Lower leg skin (tissue), 3 donors: Measurements from ENCODE around the gene RADX.

Experiments used
- CTCF ChIP-seq, 3 donors: fragments of 450-650 bp; IDR thresholded peaks; one replicate each; pipeline ENCODE4 v1.5.1; 2016; ENCODE audit warnings: antibody characterized with exemption in 3 of 3, mild to moderate bottlenecking in 3 of 3, moderate library complexity in 2 of 3
- POLR2A ChIP-seq, 2 donors: fragments of 450-650 bp; IDR thresholded peaks; one replicate each; pipeline ENCODE4 v1.6.1; 2016 to 2017; ENCODE audit warnings: antibody characterized with exemption in 2 of 2, mild to moderate bottlenecking in 1 of 2, moderate library complexity in 1 of 2

- TF ChIP-seq POLR2A (IDR thresholded peaks at IDR 0.05) (no peak), CTCF (IDR thresholded peaks at IDR 0.05) (no peak)
These were observed 72.4 kb downstream of the RADX start for GRCh38 chrX:106684207-106684606.
